GM21825 (cell line): Measurements from ENCODE around the gene EIF3CL.
"Not testable (repeated sequence)": the region's sequence is repeated elsewhere in the genome, so short reads cannot be mapped to it uniquely, and the experiment has no call there.

Experiments
- ATAC-seq: cut with Tn5 transposase; IDR thresholded peaks from one replicate; pipeline ENCODE4 v1.9.1; 2021; ENCODE audit warnings: mild to moderate bottlenecking, moderate library complexity; ENCODE audit not compliant: unreplicated experiment

Gene EIF3CL, protein sequence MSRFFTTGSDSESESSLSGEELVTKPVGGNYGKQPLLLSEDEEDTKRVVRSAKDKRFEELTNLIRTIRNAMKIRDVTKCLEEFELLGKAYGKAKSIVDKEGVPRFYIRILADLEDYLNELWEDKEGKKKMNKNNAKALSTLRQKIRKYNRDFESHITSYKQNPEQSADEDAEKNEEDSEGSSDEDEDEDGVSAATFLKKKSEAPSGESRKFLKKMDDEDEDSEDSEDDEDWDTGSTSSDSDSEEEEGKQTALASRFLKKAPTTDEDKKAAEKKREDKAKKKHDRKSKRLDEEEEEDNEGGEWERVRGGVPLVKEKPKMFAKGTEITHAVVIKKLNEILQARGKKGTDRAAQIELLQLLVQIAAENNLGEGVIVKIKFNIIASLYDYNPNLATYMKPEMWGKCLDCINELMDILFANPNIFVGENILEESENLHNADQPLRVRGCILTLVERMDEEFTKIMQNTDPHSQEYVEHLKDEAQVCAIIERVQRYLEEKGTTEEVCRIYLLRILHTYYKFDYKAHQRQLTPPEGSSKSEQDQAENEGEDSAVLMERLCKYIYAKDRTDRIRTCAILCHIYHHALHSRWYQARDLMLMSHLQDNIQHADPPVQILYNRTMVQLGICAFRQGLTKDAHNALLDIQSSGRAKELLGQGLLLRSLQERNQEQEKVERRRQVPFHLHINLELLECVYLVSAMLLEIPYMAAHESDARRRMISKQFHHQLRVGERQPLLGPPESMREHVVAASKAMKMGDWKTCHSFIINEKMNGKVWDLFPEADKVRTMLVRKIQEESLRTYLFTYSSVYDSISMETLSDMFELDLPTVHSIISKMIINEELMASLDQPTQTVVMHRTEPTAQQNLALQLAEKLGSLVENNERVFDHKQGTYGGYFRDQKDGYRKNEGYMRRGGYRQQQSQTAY

DNA sequence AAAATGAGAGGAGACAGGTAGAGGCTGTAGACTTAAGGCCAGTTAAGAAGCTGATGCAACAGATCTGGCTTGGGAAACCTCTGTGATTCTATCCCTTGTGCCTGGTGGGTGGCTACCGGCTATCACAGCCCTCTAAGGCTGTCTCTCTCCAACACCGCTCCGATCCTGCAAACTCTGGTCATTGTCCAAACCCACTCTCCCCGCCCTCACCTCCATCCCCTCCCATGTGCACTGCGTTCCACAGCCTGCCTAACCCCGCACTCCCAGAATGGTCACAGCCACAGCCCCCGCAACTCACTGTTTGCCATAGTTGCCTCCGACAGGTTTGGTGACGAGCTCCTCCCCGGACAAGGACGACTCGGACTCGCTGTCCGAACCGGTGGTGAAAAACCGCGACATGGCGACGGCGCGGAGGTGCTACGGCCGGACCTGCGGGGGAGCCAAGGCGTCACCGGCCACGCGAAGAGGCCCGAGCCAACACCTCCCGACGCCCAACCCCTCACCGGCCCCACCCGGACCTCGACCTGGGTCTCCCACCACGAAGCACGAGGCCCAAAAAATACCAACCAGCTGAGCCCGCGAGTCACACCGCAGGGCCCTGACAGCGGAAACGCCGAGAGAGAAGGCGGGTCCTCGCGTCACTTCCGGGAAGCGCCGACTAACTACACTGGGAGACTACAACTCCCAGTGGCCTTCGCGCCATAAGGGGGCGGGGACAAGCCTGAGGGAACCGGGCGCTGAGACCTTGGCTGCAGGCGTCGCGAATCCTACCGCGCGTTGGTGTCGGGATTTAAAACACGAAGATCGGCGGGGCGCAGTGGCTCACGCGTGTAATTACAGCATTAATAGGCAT lies at the start of gene EIF3CL:
Gene EIF3CL, minus strand, starts transcription at position 622 of the 853 bp plus-strand sequence. Its CDS starts 223 bp downstream, at position 399.
- peak; percentile 95 for ATAC-seq

DNA sequence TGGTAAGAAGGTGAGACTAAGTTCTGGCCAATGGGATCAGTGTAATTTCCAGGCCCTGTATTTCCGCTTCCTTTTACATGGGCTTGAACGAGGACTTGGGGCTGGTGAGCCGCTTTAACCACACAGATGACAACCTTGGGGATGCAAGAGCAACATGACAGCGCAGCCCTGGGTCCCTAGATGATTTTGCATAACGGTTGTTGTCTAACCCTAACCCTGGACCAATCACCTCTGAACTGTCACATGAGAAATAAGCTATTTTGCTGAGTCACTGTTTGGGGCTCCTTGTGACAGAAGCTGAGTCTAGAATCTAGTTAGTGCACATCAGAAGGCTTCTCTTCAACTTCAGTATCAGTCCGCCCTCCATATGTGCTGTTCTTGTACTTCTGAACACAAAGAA lies 43.4 kb upstream of the EIF3CL start:
- ATAC-seq, result not testable (repeated sequence)

DNA sequence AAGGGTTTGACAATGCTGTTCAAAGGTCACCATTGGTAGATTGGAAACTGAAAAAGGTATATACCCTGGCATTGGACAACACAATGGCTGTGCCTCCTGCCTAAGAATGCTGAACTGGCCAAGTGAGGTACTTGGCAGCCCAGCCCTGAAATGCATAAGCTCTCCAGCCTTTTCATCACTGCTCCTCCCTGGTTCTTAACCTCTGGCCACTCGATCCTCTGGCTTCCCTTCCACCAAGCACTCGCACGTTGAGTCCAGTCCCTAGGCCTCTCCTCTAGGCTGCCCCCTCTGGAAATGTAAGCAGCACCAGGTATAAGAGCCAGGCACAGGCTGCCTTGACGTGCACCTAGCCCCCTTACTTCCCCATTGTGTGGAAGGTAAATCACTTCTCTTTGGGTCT lies 42.7 kb upstream of the EIF3CL start:
- ATAC-seq, result not testable (repeated sequence)

DNA sequence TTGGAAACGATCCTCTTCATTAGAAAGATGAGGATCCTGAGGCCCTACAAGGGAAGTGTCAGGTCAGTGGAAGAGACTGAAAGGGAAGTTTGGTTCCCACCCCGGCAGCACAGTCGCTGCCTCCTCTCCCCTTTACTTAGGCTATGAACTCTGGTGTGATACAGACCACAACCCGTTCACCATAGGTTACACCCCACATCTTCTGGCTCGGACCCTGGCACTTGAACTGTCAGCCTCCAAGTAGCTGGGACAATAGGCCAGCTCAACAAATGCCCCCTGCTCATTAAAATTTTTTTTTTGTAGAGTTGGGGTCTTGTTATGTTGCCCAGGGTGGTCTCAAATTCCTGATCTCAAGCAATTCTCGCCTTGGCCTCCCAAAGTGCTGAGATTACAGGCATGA lies 40.3 kb upstream of the EIF3CL start:
- not testable (repeated sequence) for ATAC-seq

DNA sequence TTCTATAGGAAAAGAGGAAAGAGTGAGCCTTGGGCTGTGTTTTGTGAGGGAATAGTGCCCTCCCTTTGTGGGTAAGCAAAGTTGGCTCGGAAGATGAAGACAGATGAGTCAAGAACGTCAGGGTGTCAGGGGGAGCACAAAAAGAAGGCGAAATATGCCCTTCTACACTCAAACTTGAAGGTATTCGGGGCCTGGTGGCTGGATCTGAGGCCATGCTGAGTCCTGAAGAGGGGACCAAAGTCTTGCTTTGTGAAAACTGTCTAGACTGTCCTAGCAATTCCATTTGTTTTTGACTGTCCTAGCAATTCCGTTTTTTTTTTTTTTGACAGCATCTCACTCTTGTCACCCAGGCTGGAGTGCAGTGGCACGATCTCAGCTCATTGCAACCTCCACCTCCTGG lies 35.3 kb upstream of the EIF3CL start:
- not testable (repeated sequence) for ATAC-seq

DNA sequence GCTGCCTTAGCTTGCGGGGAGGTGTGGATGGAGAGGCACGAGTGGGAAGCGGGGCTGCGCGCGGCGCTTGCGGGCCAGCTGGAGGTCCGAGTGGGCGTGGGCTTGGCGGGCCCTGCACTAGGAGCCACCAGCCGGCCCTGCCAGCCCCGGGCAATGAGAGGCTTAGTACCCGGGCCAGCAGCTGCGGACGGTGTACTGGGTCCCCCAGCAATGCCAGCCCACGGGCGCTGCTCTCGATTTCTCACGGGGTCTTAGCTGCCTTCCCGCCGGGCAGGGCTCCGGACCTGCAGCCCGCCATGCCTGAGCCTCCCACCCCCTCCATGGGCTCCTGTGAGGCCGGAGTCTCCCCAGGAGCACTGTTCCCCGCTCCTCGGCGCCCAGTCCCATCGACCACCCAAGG lies 31.7 kb upstream of the EIF3CL start:
- not testable (repeated sequence) for ATAC-seq

DNA sequence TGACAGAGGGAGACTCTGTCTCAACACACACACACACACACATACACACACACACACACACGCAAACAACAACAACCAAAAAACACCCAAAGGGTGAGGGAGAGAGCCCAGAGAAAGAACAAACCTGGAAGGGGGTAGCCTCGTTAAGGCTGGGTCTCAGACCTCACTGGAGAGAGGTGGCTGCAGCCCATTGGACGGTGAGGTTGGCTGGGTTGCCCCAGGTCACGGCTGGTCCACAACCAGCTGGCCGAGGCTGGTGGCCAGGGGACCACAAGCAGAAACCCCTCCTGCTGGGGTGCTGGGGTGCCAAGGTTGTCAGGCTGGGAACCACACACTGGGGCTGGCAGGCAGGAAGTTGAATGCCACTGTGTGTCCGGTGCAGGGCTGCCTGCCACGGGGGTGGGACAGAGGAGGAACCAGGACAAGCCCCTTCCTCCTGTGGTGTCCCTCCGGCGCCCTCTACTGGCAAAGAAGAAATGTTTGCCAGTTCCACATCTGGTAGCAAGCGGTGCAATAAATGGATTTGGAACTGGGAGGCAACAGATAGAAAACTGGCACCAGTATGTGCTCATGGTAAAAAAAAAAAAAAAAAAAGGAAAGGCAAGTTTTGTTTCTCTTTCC lies 22.5 kb upstream of the EIF3CL start:
- peak; percentile 69 for ATAC-seq

DNA sequence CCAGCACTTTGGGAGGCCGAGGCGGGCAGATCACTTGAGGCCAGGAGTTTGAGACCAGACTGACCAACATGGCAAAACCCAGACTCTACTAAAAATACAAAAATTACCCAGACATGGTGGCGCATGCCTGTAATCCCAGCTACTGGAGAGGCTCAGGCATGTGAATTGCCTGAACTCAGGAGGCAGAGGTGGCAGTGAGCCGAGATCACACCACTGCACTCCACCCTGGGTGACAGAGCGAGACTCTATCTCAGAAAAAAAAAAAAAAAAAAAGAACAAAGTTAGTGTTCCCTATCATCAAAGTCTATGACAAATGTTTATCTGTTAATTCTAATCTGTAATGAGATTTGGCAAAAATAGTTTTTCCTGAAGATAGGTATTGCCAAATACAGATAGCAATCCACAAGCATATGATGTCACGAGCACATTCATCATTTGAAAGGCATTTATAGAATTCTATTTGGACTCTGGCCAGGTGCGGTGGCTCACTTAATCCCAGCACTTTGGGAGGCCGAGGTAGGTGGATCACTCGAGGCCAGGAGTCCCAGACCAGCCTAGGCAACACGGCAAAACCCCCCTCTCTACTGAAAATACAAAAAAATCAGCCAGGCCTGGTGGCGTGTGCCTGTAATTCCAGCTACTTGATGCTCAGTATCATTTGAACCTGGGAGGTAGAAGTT lies 17.6 kb upstream of the EIF3CL start:
- not testable (repeated sequence) for ATAC-seq

DNA sequence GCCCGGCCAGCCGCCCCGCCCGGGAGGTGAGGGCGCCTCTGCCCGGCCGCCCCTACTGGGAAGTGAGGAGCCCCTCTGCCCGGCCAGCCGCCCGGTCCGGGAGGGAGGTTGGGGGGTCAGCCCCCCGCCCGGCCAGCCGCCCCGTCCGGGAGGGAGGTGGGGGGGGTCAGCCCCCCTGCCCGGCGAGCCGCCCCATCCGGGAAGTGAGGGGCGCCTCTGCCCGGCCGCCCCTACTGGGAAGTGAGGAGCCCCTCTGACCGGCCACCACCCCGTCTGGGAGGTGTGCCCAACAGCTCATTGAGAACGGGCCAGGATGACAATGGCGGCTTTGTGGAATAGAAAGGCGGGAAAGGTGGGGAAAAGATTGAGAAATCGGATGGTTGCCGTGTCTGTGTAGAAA lies 13.4 kb upstream of the EIF3CL start:
- ATAC-seq, result not testable (repeated sequence)

DNA sequence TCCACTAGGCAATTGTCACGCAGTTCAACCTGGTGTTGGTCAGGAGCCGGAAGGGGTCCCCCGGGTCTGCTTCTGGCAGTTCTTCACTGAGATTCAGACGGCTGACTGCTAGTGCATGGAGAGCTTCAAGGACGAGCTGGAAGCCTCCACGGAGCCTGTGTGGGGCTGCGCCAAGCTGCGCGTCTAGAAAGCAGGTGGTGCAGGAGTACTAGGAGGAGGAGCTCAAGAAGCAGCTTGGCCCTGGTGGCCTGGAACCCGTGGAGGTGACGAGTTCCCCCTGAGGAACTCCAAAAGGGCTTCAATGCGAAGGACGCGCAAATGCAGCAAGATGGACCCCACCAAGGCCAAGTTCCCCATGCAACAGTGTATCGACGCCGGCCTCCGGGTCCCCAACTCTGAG lies 10.9 kb upstream of the EIF3CL start:
- not testable (repeated sequence) for ATAC-seq

DNA sequence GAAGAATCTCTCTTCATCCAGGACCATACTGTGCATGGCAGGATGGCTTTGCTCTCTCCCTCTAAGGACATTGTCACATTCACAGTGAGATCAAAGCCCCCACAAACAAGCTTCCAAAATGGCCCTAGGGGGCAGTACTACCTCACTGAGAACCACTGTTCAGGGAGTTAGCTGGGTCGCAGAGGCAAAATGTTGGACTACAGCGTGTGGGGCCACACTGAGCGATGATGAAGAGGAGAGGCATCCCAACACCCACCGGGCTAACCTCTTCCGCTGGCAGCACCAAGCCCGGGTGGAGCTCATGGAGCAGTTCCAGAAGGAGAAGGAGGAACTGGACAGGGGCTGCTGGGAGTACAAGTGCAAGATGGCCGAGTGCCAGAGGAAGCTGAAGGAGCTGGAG lies 9.9 kb upstream of the EIF3CL start:
- ATAC-seq, result not testable (repeated sequence)

DNA sequence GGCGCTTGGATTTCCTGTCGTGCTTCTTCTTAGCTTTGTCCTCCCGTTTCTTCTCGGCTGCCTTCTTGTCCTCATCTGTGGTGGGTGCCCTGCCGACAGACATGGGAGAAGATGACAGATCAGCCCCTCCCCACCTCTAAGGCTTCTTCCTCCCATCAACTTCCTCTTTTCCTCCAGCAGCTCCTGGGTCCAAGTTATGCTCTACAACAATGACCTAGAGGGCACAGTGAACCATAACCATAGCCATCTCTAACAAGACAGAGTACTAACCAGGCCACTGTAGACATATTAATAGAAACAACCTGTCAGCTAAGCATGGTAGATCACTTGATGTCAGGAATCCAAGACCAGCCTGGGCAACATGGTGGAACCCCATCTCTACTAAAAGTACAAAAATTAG lies 11.6 kb downstream of the EIF3CL start:
- not testable (repeated sequence) for ATAC-seq

DNA sequence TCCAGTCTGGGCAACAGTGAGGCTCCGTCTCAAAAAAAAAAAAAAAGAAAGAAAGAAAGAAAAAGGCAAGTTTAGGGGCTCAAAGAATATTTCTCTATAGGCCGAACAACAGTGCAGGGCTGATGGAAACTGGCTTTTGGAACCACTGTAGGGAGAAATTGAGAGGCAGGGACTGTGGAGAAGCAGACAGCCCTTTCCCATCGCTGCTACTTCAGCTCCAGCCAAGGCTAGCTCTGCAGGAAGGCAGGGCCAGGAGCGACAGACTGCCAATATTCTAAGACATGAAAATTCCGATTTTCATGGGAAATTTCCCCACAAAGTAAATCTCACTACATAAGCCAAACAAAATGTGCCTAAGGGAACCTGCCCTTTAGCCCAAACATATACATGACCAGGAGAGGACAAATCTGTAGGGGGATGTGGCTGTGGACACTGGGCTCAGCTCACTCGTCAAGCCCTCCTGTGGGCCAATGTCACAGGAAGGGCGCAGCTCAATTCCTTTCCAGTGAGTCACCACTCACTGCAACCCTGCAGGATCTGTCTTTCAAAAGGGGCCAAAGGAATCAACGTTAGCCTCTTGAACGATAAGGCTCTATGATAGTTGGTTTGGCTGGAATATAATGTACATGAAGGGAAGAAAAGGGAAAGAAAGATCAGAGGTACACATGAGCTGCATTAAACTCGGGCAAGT lies 21.3 kb downstream of the EIF3CL start:
- not testable (repeated sequence) for ATAC-seq

DNA sequence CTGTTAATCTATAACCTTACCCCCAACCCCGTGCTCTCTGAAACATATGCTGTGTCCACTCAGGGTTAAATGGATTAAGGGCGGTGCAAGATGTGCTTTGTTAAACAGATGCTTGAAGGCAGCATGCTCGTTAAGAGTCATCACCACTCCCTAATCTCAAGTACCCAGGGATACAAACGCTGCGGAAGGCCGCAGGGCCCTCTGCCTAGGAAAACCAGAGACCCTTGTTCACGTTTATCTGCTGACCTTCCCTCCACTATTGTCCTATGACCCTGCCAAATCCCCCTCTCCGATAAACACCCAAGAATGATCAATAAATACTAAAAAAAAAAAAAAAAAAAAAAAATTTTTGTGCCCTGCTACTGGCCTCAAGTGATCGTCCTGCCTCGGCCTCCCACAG lies 25.8 kb downstream of the EIF3CL start:
- ATAC-seq, result not testable (repeated sequence)

DNA sequence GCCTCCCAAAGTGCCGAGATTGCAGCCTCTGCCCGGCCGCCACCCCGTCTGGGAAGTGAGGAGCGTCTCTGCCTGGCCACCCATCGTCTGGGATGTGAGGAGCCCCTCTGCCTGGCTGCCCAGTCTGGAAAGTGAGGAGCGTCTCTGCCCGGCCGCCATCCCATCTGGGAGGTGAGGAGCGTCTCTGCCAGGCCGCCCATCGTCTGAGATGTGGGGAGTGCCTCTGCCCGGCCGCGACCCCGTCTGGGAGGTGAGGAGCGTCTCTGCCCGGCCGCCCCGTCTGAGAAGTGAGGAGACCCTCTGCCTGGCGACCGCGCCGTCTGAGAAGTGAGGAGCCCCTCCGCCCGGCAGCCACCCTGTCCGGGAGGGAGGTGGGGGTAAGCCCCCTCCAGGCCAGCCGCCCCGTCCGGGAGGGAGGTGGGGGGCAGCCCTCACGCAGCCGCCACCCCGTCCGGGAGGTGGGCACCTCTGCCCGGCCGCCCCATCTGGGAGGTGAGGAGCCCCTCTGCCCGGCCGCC lies 26.5 kb downstream of the EIF3CL start:
- not testable (repeated sequence) for ATAC-seq

DNA sequence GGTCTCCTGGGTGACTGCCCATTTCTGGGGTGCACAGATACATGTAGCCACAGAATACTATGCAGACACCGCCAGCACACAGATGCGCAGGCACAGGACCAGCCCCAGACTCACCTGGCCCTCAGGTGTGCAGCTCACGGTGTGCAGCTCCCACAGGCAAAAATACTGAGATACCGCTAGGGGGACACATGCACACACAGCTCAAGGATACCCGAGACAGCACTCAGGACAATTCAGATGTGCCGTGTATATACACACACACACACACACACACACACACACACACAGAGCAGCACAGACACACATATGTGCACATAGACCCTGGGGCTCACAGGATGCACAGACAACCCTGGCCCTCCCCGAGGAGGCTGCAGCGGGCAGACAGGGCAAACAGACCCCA lies 28.5 kb downstream of the EIF3CL start:
- ATAC-seq, result not testable (repeated sequence)

DNA sequence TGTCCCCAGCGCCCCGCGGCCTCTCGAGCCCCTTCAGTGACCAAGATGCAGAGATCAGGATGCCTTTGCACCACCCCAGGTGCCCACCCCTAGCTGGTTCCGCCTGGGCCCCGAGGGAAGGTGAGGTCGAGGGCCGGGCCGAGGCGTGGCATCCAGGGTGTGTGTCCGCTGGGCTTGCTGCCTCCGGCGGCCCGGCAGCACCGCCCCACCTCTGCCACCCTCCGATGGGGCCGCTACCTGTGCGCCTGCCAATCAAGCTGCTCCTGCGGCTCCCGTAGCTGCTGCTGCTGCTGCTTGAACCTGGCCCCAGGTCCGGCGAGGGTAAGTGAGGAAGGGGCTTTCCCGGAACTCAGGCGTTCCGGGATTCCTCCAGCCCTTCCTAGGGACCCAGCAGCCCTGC lies 29.4 kb downstream of the EIF3CL start:
- ATAC-seq, result not testable (repeated sequence)

DNA sequence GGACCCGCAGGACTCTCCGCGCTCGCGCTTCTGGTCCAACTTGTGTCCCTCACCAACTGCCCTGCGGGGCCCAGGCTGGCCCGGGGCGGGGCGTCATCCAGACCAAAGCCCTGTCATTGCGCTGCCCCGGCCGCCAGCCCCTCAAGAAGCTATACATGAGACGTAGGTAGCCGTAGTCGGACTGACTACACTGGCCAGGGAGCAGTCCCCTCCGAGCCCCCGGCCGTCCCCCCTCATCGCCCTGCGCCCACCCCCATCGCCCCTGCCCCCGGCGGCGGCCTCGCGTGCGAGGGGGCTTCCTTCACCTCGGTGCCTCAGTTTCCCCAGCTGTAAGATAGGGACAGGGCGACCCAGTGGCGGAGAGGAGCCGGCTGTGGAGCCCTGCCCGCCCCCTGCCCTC lies 35.7 kb downstream of the EIF3CL start:
- ATAC-seq, result not testable (repeated sequence)
